Mesenchymal stem cell (in vitro differentiated cells and primary cell): ENCODE data around the gene LRRC26.

Source experiments
- DNase-seq: peaks from one replicate; pipeline ENCODE4 v3.0.0-alpha.2; 2013
- H2AFZ ChIP-seq: one replicate; pipeline ENCODE4 v1.6.1; 2013; ENCODE audit warnings: low read depth, mild to moderate bottlenecking, control low read depth, inconsistent platforms, low read length, moderate library complexity
- H2AK5ac ChIP-seq: 2 replicates; pipeline ENCODE4 v1.6.1; 2013; ENCODE audit warnings: low read length, moderate library complexity, mild to moderate bottlenecking, inconsistent platforms; ENCODE audit not compliant: severe bottlenecking
- H2BK120ac ChIP-seq: one replicate; pipeline ENCODE4 v1.6.1; 2013; ENCODE audit warnings: low read depth, mild to moderate bottlenecking, inconsistent platforms, low read length, moderate library complexity
- H2BK12ac ChIP-seq, 2 experiments: one replicate each; pipeline ENCODE4 v1.6.1; 2013; ENCODE audit warnings: inconsistent platforms in 2 of 2, low read length in 2 of 2, mild to moderate bottlenecking in 2 of 2, moderate library complexity in 2 of 2, control low read depth in 1 of 2
- H2BK15ac ChIP-seq: one replicate; pipeline ENCODE4 v1.6.1; 2013; ENCODE audit warnings: mild to moderate bottlenecking, low read depth, inconsistent platforms; ENCODE audit not compliant: poor library complexity, severe bottlenecking
- H2BK5ac ChIP-seq: 2 replicates; pipeline ENCODE4 v1.6.1; 2013; ENCODE audit warnings: low read depth, mild to moderate bottlenecking, low read length, control low read depth, inconsistent platforms; ENCODE audit not compliant: poor library complexity, severe bottlenecking
- H3K14ac ChIP-seq, 2 experiments: one replicate each; pipeline ENCODE4 v1.6.1; 2013; ENCODE audit warnings: inconsistent platforms in 2 of 2, low read length in 2 of 2, control low read depth in 1 of 2, mild to moderate bottlenecking in 1 of 2, moderate library complexity in 1 of 2
- H3K18ac ChIP-seq, 2 experiments: one replicate each; pipeline ENCODE4 v1.6.1; 2013; ENCODE audit warnings: inconsistent platforms in 2 of 2, low read length in 2 of 2, control low read depth in 1 of 2, low read depth in 1 of 2, mild to moderate bottlenecking in 1 of 2
- H3K23ac ChIP-seq, 2 experiments: one replicate each; pipeline ENCODE4 v1.6.1; 2013; ENCODE audit warnings: inconsistent platforms in 2 of 2, low read length in 2 of 2, mild to moderate bottlenecking in 2 of 2, moderate library complexity in 2 of 2, control low read depth in 1 of 2
- H3K27ac ChIP-seq: 2 replicates; pipeline ENCODE4 v1.5.1; 2013; ENCODE audit warnings: mild to moderate bottlenecking, moderate library complexity, low read length, control low read depth, inconsistent platforms; ENCODE audit not compliant: poor library complexity, severe bottlenecking
- H3K27me3 ChIP-seq, 2 experiments: 2 replicates each; pipeline versions ENCODE4 v1.6.1 to v1.7.0; 2013; ENCODE audit warnings: low read length in 2 of 2, mild to moderate bottlenecking in 2 of 2, moderate library complexity in 2 of 2, control low read depth in 1 of 2, inconsistent platforms in 1 of 2; ENCODE audit not compliant: control insufficient read depth in 1 of 2, insufficient read depth in 1 of 2
- H3K36me3 ChIP-seq, 2 experiments: 2 replicates each; pipeline versions ENCODE4 v1.6.1 to v1.7.0; 2013; ENCODE audit warnings: low read length in 2 of 2, control low read depth in 1 of 2, inconsistent platforms in 1 of 2, low read depth in 1 of 2, mild to moderate bottlenecking in 1 of 2; ENCODE audit not compliant: insufficient read depth in 2 of 2, control insufficient read depth in 1 of 2
- H3K4ac ChIP-seq, 2 experiments: one replicate each; pipeline ENCODE4 v1.6.1; 2013; ENCODE audit warnings: inconsistent platforms in 2 of 2, low read length in 2 of 2, mild to moderate bottlenecking in 2 of 2, moderate library complexity in 2 of 2, control low read depth in 1 of 2, low read depth in 1 of 2
- H3K4me1 ChIP-seq: 2 replicates; pipeline ENCODE4 v1.6.1; 2013; ENCODE audit warnings: low read depth, low read length, control low read depth; ENCODE audit not compliant: control insufficient read depth, insufficient read depth
- H3K4me2 ChIP-seq: 2 replicates; pipeline ENCODE4 v1.6.1; 2013; ENCODE audit warnings: low read length, mild to moderate bottlenecking, inconsistent platforms; ENCODE audit not compliant: poor library complexity, severe bottlenecking
- H3K4me3 ChIP-seq, 2 experiments: 2 replicates each; pipeline versions ENCODE4 v1.5.1 to v1.7.0; 2013; ENCODE audit warnings: low read length in 2 of 2, mild to moderate bottlenecking in 2 of 2, control low read depth in 1 of 2, low read depth in 1 of 2; ENCODE audit not compliant: insufficient read depth in 1 of 2
- H3K79me1 ChIP-seq: replicated peaks from 2 replicates; pipeline ENCODE4 v1.6.1; 2013; ENCODE audit warnings: mild to moderate bottlenecking, control low read depth, low read length, inconsistent platforms; ENCODE audit not compliant: poor library complexity, severe bottlenecking
- H3K9ac ChIP-seq: 2 replicates; pipeline ENCODE4 v1.7.0; 2013; ENCODE audit warnings: mild to moderate bottlenecking, low read length, moderate library complexity
- H3K9me3 ChIP-seq: 2 replicates; pipeline ENCODE4 v1.7.0; 2013; ENCODE audit warnings: mild to moderate bottlenecking, low read length; ENCODE audit not compliant: control insufficient read depth
- H4K8ac ChIP-seq: one replicate; pipeline ENCODE4 v1.6.1; 2013; ENCODE audit warnings: inconsistent platforms, mild to moderate bottlenecking, low read length, moderate library complexity
- H4K91ac ChIP-seq: one replicate; pipeline ENCODE4 v1.6.1; 2013; ENCODE audit warnings: mild to moderate bottlenecking, low read length, inconsistent platforms
- WGBS: methylation state at CpG from one replicate; pipeline ENCODE4 v1.1.7; 2013; ENCODE audit warnings: mixed read lengths; 5-methylcytosine and 5-hydroxymethylcytosine counted together

The LRRC26 gene

GRCh38 chr9:137206602-137207001 lies 36.8 kb upstream of the LRRC26 start:
- Histone ChIP-seq H3K14ac (no peak overlapping the region), H3K4me2 (no peak overlapping the region), H2BK15ac (no peak overlapping the region), H3K27ac (no peak overlapping the region), H3K4ac (no peak overlapping the region), H3K18ac (no peak overlapping the region), H2BK5ac (no peak overlapping the region), H2BK12ac (no peak overlapping the region), H2AFZ (no peak overlapping the region), H3K4me3 (peak overlapping the region in 1 of 2 experiments; percentile 96), H3K27me3 (no peaks in the 10 kb centered on the region), H3K9ac (peak overlapping the region; percentile 98), H4K8ac (peak overlapping the region; percentile 5), H3K79me1 (peaks cover 30% of the 10 kb centered on the region), H4K91ac (no peak overlapping the region), H3K9me3 (no peaks in the 10 kb centered on the region), H3K4me1 (peaks cover 26% of the 10 kb centered on the region), H2AK5ac (no peak overlapping the region), H3K36me3 (peaks cover 19 to 39% of the 10 kb centered on the region in 2 experiments), H2BK120ac (no peak overlapping the region), H3K23ac (no peak overlapping the region)
- no peak for DNase-seq
- WGBS: 94% methylated on average over 7 of the region's 7 CpGs

- peak within 1 kb of the TSS; percentile 98 for H4K8ac ChIP-seq
- peaks cover 31% of the 10 kb centered on the region for H3K4me1 ChIP-seq
- H3K27ac ChIP-seq: peak within 1 kb of the TSS; percentile 24
- H3K4me3 ChIP-seq: peak within 1 kb of the TSS; percentile 89 to 96
- H4K91ac ChIP-seq: peak within 1 kb of the TSS; percentile 86
- peak within 1 kb of the TSS; percentile 78 to 81 for H3K4ac ChIP-seq
- no peak within 1 kb of the TSS for H2BK5ac ChIP-seq
- H3K79me1 ChIP-seq: peaks cover 33% of the 10 kb centered on the region
- H3K18ac ChIP-seq: peak within 1 kb of the TSS; percentile 69 to 82
- WGBS: under 1% methylated on average over 98 of the region's 98 CpGs
- H2BK15ac ChIP-seq: no peak within 1 kb of the TSS
- H2AFZ ChIP-seq: peak within 1 kb of the TSS; percentile 68
- H3K36me3 ChIP-seq: peaks cover 19 to 29% of the 10 kb centered on the region in 2 experiments
- H2BK120ac ChIP-seq: peak within 1 kb of the TSS; percentile 71
- peak; percentile 87 for DNase-seq
- H3K4me2 ChIP-seq: peak within 1 kb of the TSS; percentile 97
- peak within 1 kb of the TSS in 1 of 2 experiments; percentile 30 for H3K14ac ChIP-seq
- H2AK5ac ChIP-seq: no peak within 1 kb of the TSS
- H3K9me3 ChIP-seq: no peaks in the 10 kb centered on the region
- peak within 1 kb of the TSS in 1 of 2 experiments; percentile 19 for H2BK12ac ChIP-seq
- peak within 1 kb of the TSS in 1 of 2 experiments; percentile 91 for H3K23ac ChIP-seq
- H3K27me3 ChIP-seq: no peaks in the 10 kb centered on the region
- H3K9ac ChIP-seq: peak within 1 kb of the TSS; percentile 98
These were observed 35.5 kb upstream of the LRRC26 start, which contains the start of the genes NDOR1 and TMEM203 for GRCh38 chr9:137205126-137206069. NDOR1 (plus strand) TSS chr9:137205700; CDS start chr9:137205778, 78 bp downstream. TMEM203 (minus strand) TSS chr9:137205648; CDS start chr9:137205414, 234 bp downstream.

GRCh38 chr9:137204731-137205125 lies 34.9 kb upstream of the LRRC26 start:
- peak overlapping the region; percentile 98 for H3K9ac ChIP-seq
- H3K4ac ChIP-seq: peak overlapping the region in 1 of 2 experiments; percentile 29
- peak overlapping the region; percentile 97 for H3K4me2 ChIP-seq
- H3K36me3 ChIP-seq: peaks cover 19 to 23% of the 10 kb centered on the region in 2 experiments
- peak overlapping the region; percentile 98 for H4K8ac ChIP-seq
- H2AK5ac ChIP-seq: no peak overlapping the region
- H2BK15ac ChIP-seq: no peak overlapping the region
- peak overlapping the region in 1 of 2 experiments; percentile 30 for H3K14ac ChIP-seq
- no peaks in the 10 kb centered on the region for H3K27me3 ChIP-seq
- peak overlapping the region; percentile 89 to 96 for H3K4me3 ChIP-seq
- H3K9me3 ChIP-seq: no peaks in the 10 kb centered on the region
- no peak overlapping the region for H2BK5ac ChIP-seq
- H3K23ac ChIP-seq: peak overlapping the region in 1 of 2 experiments; percentile 91
- peaks cover 33% of the 10 kb centered on the region for H3K79me1 ChIP-seq
- peaks cover 32% of the 10 kb centered on the region for H3K4me1 ChIP-seq
- DNase-seq: no peak
- no peak overlapping the region for H2AFZ ChIP-seq
- no peak overlapping the region for H2BK120ac ChIP-seq
- 44% methylated on average over 21 of the region's 21 CpGs for WGBS
- peak overlapping the region in 1 of 2 experiments; percentile 19 for H2BK12ac ChIP-seq
- peak overlapping the region; percentile 24 for H3K27ac ChIP-seq
- no peak overlapping the region for H4K91ac ChIP-seq
- no peak overlapping the region for H3K18ac ChIP-seq

GRCh38 chr9:137202966-137203365 lies 33.1 kb upstream of the LRRC26 start:
- no peak overlapping the region for H4K91ac ChIP-seq
- H3K18ac ChIP-seq: no peak overlapping the region
- H2BK5ac ChIP-seq: no peak overlapping the region
- peaks cover 32% of the 10 kb centered on the region for H3K79me1 ChIP-seq
- whole genome bisulfite sequencing: 88% methylated on average over 8 of the region's 8 CpGs
- no peak overlapping the region for H3K4ac ChIP-seq
- no peak overlapping the region for H4K8ac ChIP-seq
- no peak for DNase-seq
- no peak overlapping the region for H3K9ac ChIP-seq
- H3K27ac ChIP-seq: no peak overlapping the region
- no peak overlapping the region for H2BK120ac ChIP-seq
- peaks cover 12 to 14% of the 10 kb centered on the region in 2 experiments for H3K36me3 ChIP-seq
- H2AFZ ChIP-seq: no peak overlapping the region
- no peaks in the 10 kb centered on the region for H3K27me3 ChIP-seq
- no peak overlapping the region for H3K4me2 ChIP-seq
- H3K14ac ChIP-seq: no peak overlapping the region
- H3K4me3 ChIP-seq: no peak overlapping the region
- H2AK5ac ChIP-seq: no peak overlapping the region
- H3K23ac ChIP-seq: no peak overlapping the region
- H2BK12ac ChIP-seq: no peak overlapping the region
- no peaks in the 10 kb centered on the region for H3K9me3 ChIP-seq
- no peak overlapping the region for H2BK15ac ChIP-seq
- H3K4me1 ChIP-seq: peaks cover 48% of the 10 kb centered on the region
